Measurements from ENCODE around the gene SSB. TPM values are rescaled to one million over a fixed set of nuclear protein-coding genes. Genes with fewer than 3 reads are reported as not detected.
"Not testable (repeated sequence)": the region's sequence is repeated elsewhere in the genome, so short reads cannot be mapped to it uniquely, and the experiment has no call there.

Gene SSB
- total and polyA plus RNA-seq, 8 donors: 14.1 to 59.6 (median 26.1) TPM

GRCh38 chr2:169806586-169806985 is 7.9 kb downstream of the SSB start:
- ATAC-seq: no peak
- TF ChIP-seq CTCF (IDR thresholded peaks at IDR 0.05): no peak
- FAIRE-seq: no peak
- DNase-seq: no peak
- H3K9me3 ChIP-seq: no peaks in the 10 kb centered on the region
- H3K4me1 ChIP-seq: no peaks in the 10 kb centered on the region
- no peak overlapping the region for H3K27ac ChIP-seq
- no peaks in the 10 kb centered on the region for H3K27me3 ChIP-seq
- peaks cover 0 to 54% (median 41%) of the 10 kb centered on the region in 3 donors for H3K36me3 ChIP-seq
- intact Hi-C loops (cut with DNase I): no loop called here
- H3K4me3 ChIP-seq: no peak overlapping the region

GRCh38 chr2:169808221-169808620 is 9.6 kb downstream of the SSB start:
- H3K9me3 ChIP-seq: no peaks in the 10 kb centered on the region
- WGBS, 2 donors: 75 to 80% methylated on average over 4 of the region's 4 CpGs
- peaks cover 0 to 69% (median 41%) of the 10 kb centered on the region in 3 donors for H3K36me3 ChIP-seq
- no peak overlapping the region for H3K4me3 ChIP-seq
- FAIRE-seq (no peak), DNase-seq (no peak), ATAC-seq (no peak)
- H3K4me1 ChIP-seq: no peaks in the 10 kb centered on the region
- intact Hi-C loops (cut with DNase I): no loop called here
- TF ChIP-seq CTCF (IDR thresholded peaks at IDR 0.05): no peak
- no peaks in the 10 kb centered on the region for H3K27me3 ChIP-seq
- H3K27ac ChIP-seq: no peak overlapping the region

- FAIRE-seq: no peak
- intact Hi-C loops (cut with DNase I): no loop called here
- Histone ChIP-seq H3K4me3 (no peak overlapping the region), H3K27me3 (no peaks in the 10 kb centered on the region), H3K36me3 (peaks cover 0 to 32% (median under 1%) of the 10 kb centered on the region in 3 donors), H3K4me1 (no peaks in the 10 kb centered on the region), H3K9me3 (no peaks in the 10 kb centered on the region), H3K27ac (no peak overlapping the region)
- DNase-seq: no peak
- no peak for TF ChIP-seq CTCF (IDR thresholded peaks at IDR 0.05)
- 38 to 54% methylated on average over 1 of the region's 1 CpG for WGBS, 2 donors
- ATAC-seq: no peak
Measured at GRCh38 chr2:169815849-169816248, 17.2 kb downstream of the SSB start.

GRCh38 chr2:169816961-169817360 is 18.3 kb downstream of the SSB start:
- H3K4me1 ChIP-seq; intact Hi-C loops (cut with DNase I); H3K4me3 ChIP-seq; ATAC-seq; FAIRE-seq; DNase-seq; H3K27me3 ChIP-seq; H3K9me3 ChIP-seq; H3K27ac ChIP-seq: not testable (repeated sequence)
- peaks cover 0 to 21% (median 0%) of the 10 kb centered on the region in 3 donors for H3K36me3 ChIP-seq

GRCh38 chr2:169817369-169817768 is 18.7 kb downstream of the SSB start:
- peaks cover 0 to 17% (median 0%) of the 10 kb centered on the region in 3 donors for H3K36me3 ChIP-seq
- H3K27ac ChIP-seq; H3K9me3 ChIP-seq; ATAC-seq; intact Hi-C loops (cut with DNase I); FAIRE-seq; H3K4me1 ChIP-seq; DNase-seq; H3K4me3 ChIP-seq; H3K27me3 ChIP-seq: not testable (repeated sequence)
- 97 to 99% methylated on average over 6 of the region's 6 CpGs for WGBS, 2 donors

GRCh38 chr2:169818241-169818640 is 19.6 kb downstream of the SSB start:
- H3K27ac ChIP-seq: no peak overlapping the region
- intact Hi-C loops (cut with DNase I): no loop called here
- DNase-seq (no peak), ATAC-seq (no peak), FAIRE-seq (no peak)
- H3K36me3 ChIP-seq: peaks cover 0 to 10% (median 0%) of the 10 kb centered on the region in 3 donors
- H3K9me3 ChIP-seq: no peaks in the 10 kb centered on the region
- no peaks in the 10 kb centered on the region for H3K27me3 ChIP-seq
- no peak overlapping the region for H3K4me3 ChIP-seq
- no peak for TF ChIP-seq CTCF (IDR thresholded peaks at IDR 0.05)
- peaks cover under 1 to 12% (median 7%) of the 10 kb centered on the region in 3 donors for H3K4me1 ChIP-seq
